Hypothalamus (tissue), 51 donors: ENCODE results near the gene IL27RA.
"Not testable (repeated sequence)": the region's sequence is repeated elsewhere in the genome, so short reads cannot be mapped to it uniquely, and the experiment has no call there.

Source experiments
- DNase-seq, 51 donors: peaks; one replicate each; lab custom pipeline; 2025; lab: John Stamatoyannopoulos, UW

IL27RA gene

DNA sequence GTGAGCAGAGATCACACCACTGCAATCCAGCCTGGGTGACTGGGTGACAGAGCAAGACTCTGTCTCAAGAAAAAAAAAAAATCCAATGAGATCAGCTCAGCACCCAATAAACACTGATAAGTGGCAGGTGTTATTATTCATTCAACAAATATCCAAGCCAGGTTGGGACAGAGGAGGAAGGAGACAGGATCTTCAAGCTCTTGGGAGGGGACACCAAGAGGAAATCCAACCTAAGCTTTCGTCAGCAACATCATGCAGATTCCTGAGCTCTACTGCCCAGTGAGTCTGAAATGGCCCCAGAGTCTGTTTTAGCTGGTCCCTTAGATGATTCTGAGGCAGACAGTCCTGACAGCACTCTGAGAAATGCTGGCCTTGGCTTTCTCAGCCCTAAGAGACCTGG, 33.1 kb upstream of the IL27RA start:
- no peak for DNase-seq

DNA sequence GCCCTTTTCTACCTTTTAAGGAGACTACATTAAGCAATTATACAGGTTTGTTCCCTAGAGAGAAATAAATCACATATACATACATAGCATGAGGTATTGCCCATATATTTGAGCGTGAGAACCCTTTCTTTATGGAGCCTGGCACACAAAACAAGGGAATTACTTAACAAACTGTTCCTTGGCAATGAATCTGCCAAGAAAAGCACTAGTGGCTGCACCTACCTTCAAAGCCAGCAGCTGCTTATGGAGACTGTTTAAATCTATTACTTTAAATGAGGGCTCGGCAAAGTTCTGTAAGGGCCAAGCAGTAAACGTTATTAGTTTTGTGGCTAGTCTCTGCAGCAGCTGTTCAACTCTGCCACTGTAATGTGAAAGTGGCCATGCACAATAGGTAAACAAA, 32.5 kb upstream of the IL27RA start:
- DNase-seq = no peak

GRCh38 chr19:14000691-14001375, 30.7 kb upstream of the IL27RA start:
- DNase-seq = no peak

DNA sequence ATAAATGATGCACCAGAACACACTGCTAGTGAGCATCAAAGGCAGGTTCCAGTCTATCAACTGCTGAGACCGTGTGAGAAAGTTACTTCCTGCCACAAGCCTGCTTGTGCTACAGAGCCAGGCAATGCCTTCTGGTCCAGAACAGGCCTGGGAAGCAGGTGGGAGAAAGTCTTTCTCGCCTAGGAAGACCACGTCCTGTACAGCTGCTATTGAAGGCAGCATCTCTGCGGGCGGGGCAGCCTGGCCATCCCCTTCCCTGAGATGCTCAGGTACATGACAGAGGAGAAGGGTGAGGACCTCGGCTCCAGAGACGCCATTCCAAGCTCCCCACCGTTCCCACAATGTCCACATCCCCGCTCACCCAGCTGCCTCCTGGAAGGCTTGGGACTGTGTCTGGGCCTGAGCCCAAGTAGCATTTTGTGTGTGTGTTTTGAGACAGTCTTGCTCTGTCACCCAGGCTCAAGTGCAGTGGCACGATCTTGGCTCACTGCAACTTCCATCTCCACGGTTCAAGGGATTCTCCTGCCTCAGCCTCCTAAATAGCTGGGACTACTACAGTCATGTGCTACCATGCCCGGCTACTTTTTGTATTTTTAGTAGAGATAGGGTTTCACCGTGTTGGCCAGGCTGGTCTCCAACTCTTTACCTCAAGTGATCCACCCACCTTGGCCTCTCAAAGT, 28.9 kb upstream of the IL27RA start:
- DNase-seq = peak in 6 of 51 donors; percentile 10 to 29 (median 16)

GRCh38 chr19:14003251-14004055, 28.1 kb upstream of the IL27RA start:
- no peak for DNase-seq

- peak in 40 of 51 donors; percentile 9 to 70 (median 39) for DNase-seq
Observed at GRCh38 chr19:14004619-14005348, 26.8 kb upstream of the IL27RA start.

GRCh38 chr19:14005349-14006084, 26.0 kb upstream of the IL27RA start:
- DNase-seq = peak in 49 of 51 donors; percentile 27 to 87 (median 72)

DNA sequence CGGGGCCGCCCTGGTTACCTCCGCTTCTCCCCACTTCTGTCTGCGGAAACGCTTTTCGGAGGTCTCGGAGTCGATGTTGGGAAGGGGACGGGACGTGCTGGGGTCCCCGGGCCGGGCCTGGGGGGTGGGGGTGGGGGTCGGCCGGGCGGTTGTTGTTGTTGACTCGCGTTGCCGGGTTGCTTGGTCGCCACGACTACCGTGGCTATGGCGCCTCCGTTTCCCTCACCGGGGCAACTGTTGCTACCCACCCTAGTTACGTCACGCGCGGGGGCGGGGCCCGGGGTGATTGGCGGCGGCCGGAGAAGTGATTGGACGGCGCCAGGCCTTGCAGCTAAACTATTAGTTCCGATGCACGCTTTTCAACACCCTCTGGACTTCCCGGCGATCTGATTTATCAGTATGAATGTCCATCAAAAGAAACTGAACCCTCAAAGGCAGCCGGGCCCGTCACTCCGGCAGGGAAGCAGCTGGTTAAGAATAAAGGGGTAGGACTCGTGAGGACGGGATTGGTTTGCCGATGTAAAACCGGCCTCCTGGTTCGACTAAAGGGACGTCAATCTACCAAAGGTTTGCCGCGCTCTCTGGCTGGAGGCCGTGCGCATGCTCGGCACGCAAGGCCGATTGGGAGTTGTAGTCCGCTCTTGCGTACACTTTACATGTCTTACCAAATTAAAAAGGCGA, 25.3 kb upstream of the IL27RA start, which contains the start of gene RFX1:
TSS of gene RFX1 (minus strand) at position 236 of the 681 bp plus-strand sequence. CDS start 12,477 bp downstream, outside the sequence.
- DNase-seq = peak; percentile 91 to 100 (median 99)

DNA sequence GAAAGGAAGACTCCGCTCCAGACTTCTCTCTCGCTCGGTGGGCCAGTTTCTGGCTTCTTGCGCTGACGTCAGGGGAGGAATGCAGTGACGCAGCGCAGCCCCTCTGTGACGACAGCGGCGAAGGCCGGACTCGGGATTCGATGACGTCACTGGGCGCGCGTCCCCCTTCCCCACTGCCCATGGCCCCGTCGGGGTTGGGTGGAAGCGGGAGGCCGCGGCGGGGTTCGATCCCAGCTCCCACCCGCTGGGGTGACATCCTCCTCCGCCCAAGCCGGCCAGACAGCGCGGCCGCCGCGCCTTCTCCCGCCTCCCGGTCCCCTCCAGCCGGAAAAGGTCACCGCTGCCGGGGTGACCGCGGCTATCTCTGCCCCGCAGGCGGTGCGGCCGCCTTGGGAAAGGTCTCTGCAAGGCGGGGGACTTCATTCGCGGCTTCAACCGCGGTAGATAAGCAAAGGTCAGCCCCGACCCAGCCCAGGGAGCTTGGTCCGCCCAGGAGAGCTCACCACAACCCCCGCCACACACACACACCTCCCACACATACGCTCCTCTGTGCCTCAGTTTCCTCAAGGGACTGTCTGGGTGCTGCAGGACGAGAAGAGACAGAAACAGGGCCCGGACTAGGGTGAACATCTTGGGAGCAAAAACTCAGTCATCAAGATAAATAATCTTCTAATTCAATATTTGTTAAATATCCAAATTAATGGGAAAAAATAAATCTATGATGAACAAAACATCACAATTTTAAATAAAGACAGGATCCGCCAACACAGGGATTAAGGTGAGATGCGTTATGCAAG, 24.6 kb upstream of the IL27RA start:
- DNase-seq = peak in 21 of 51 donors; percentile 78 to 99 (median 91)

DNA sequence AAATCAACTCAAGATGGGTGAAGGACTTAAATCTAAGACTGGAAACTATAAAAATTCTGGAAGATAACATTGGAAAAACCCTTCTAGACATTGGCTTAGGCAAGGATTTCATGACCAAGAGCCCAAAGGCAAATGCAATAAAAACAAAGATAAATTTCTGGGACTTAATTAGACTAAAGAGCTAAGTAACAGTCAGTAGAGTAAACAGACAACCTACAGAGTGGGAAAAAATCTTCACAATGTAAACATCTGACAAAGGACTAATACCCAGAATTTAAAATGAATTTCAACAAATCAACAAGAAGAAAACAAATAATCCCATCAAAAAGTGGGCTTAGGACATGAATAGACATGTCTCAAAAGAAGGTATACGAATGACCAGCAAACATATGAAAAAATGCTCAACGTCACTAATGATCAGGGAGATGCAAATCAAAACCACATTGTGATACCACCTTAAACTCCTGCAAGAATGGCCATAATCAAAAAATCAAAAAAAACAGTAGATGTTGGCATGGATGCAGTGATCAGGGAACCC, 19.1 kb upstream of the IL27RA start:
- DNase-seq = no peak

DNA sequence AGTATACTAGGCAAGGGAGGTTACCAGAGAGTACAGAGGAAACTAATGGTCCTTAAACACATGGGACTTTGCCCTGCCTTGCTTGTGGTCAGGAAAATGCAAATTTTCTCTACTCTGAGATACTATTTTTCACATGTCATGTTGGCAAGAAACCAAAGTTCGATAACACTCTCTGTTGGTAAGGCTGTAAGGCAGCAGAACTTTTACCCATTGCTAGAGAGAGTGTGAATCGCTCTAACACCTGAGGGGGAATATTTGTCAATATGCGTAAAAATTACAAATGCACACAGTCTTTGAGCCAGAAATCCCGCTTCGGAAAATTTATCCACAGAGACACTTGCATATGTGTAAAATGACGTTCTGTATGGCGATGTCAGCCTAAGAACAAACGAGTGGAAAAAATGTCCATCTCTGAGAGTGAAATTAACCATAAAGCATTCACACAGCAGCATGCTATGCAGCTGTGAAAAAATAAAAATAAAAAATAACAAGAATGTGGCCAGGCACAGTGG, 16.0 kb upstream of the IL27RA start:
- no peak for DNase-seq

- no peak for DNase-seq
Observed at GRCh38 chr19:14019100-14019499, 12.5 kb upstream of the IL27RA start.

DNA sequence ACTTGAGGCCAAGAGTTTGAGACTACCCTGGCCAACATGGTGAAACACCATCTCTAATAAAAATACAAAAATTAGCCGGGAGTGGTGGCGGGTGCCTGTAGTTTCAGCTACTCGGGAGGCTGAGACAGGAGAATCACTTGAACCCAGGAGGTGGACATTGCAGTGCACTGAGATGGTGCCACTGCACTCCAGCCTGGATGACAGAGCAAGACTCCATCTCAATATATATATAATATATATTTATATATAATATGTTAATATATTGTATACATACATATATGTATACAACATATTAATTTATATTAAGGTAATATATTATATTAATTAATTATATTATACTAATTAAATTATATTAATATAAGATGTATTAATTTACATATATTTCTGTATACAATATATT, 11.8 kb upstream of the IL27RA start:
- DNase-seq = not testable (repeated sequence)

GRCh38 chr19:14021474-14021873, 10.1 kb upstream of the IL27RA start:
- no peak for DNase-seq

- no peak for DNase-seq
Observed at GRCh38 chr19:14022469-14022868, 9.1 kb upstream of the IL27RA start.

- DNase-seq = peak in 2 of 51 donors; percentile 3 to 6
Observed at GRCh38 chr19:14023404-14024235, 7.9 kb upstream of the IL27RA start.

GRCh38 chr19:14026652-14027192, 4.8 kb upstream of the IL27RA start:
- DNase-seq = not testable (repeated sequence)
